Keratinocyte (primary cell): ENCODE data around the gene UBE2QL1.

Source experiments
- EZH2 ChIP-seq: IDR thresholded peaks from one replicate; pipeline ENCODE4 v1.6.1; 2012; ENCODE audit warnings: inconsistent platforms, mild to moderate bottlenecking, low read length, moderate library complexity
- TF ChIP-seq, protein P1 (sequence below), 3 experiments: IDR thresholded peaks in 1 of 3; conservative IDR thresholded peaks in 1 of 3; optimal IDR thresholded peaks in 1 of 3; 2 replicates in 2 of 3; 3 replicates in 1 of 3; pipeline versions ENCODE3 to v1.5.1; 2011; ENCODE audit warnings: low read length in 3 of 3, mild to moderate bottlenecking in 3 of 3, moderate library complexity in 2 of 3, control low read depth in 1 of 3, inconsistent platforms in 1 of 3; ENCODE audit not compliant: insufficient read depth in 2 of 3; ENCODE audit errors: extremely low read depth in 1 of 3

DNA sequence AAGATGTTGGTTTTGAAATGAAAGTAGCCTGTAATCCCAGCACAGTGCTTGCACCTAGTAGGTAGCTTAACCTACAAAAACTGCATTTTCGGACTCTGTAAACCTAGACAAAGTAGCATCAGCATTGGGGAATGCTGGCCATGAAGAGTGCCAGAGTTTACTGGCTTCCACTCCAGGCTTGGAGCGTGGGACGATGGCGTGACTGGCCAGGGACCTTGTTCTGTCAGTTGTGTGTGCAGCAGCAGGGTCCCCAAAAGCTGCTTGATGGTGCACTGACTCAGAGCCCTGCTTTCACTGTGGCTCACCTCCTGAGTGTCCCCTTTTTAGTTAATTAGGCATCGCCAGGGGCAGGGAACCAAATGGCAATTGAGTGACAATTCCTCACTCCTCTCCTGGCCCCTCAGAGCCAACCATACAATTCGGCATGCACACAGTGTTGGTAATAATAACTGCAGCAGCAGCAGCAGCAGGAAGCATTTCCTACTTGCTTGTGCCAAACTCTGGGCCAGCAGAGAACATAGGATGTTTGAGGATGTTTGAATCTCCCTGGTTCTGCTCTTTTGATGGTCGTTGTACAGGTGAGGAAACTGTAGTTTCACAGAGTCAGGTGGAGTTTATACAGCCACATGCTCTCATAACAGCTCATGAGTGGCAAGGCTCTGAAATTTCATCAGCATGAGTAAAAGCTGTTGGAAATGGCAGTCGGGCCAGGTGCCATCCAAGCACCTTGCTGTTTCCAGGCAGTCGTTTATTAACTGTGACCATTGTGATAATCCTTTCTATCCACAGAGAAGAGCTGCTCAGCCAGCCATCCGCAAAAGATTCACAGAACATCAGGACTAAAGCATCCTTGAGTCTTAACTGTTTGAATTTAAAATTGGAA is 4.2 kb downstream of the UBE2QL1 start:
- TF ChIP-seq EZH2, result no peak
- TF ChIP-seq, protein P1, sequence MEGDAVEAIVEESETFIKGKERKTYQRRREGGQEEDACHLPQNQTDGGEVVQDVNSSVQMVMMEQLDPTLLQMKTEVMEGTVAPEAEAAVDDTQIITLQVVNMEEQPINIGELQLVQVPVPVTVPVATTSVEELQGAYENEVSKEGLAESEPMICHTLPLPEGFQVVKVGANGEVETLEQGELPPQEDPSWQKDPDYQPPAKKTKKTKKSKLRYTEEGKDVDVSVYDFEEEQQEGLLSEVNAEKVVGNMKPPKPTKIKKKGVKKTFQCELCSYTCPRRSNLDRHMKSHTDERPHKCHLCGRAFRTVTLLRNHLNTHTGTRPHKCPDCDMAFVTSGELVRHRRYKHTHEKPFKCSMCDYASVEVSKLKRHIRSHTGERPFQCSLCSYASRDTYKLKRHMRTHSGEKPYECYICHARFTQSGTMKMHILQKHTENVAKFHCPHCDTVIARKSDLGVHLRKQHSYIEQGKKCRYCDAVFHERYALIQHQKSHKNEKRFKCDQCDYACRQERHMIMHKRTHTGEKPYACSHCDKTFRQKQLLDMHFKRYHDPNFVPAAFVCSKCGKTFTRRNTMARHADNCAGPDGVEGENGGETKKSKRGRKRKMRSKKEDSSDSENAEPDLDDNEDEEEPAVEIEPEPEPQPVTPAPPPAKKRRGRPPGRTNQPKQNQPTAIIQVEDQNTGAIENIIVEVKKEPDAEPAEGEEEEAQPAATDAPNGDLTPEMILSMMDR (optimal IDR thresholded peaks at IDR 0.05 in 1 of 3, IDR thresholded peaks at IDR 0.05 in 1 of 3, conservative IDR thresholded peaks at IDR 0.05 in 1 of 3; ENCODE audit: extremely low read depth in 1 of 3, insufficient read depth in 2 of 3, low read length in 3 of 3), result no peak
